ENCODE results near the gene LRRC23. TPM values are rescaled to one million over a fixed set of nuclear protein-coding genes. Genes with fewer than 3 reads are reported as not detected.

Gene LRRC23
- total RNA-seq, 2 experiments from 2014 or later = 4.6 to 5.3 TPM

GRCh38 chr12:6866163-6866919 is 38.3 kb upstream of the LRRC23 start:
- intact Hi-C loops (cut with micrococcal nuclease) = no loop called here

GRCh38 chr12:6866920-6867412 is 37.7 kb upstream of the LRRC23 start:
- H3K27ac Mint-ChIP-seq = peak overlapping the region; percentile 97
- ATAC-seq (peak; percentile 6), DNase-seq (no peak)
- intact Hi-C loops (cut with micrococcal nuclease) = no loop called here
- TF ChIP-seq CTCF (IDR thresholded peaks at IDR 0.05) = no peak
- H3K36me3 Mint-ChIP-seq (ENCODE audit: low read depth) = peaks cover 72% of the 10 kb centered on the region
- ChIA-PET CTCF (interaction anchor here (1.3 to 9.5 kb wide), 7 partner anchors 12 to 114 kb away, joined by 3 to 124 read pairs (median 6); partner anchors contain the start of genes CDCA3, MLF2, PTMS and USP5), POLR2A (interaction anchor here (0.6 to 13.0 kb wide), 28 partner anchors 8 to 333 kb away, joined by 3 to 218 read pairs (median 4); partner anchors contain the start of genes C12orf57, CDCA3, GAPDH and GNB3)
- no peaks in the 10 kb centered on the region for H3K9me3 Mint-ChIP-seq
- H3K4me3 Mint-ChIP-seq = peak overlapping the region; percentile 91
- H3K4me1 Mint-ChIP-seq (ENCODE audit: low read depth) = peaks cover 51% of the 10 kb centered on the region
- H3K27me3 Mint-ChIP-seq = no peaks in the 10 kb centered on the region

More at GRCh38 chr12:6866163-6866919, 38.3 kb upstream of the LRRC23 start:
- Mint-ChIP-seq H3K27me3 (no peaks in the 10 kb centered on the region), H3K9me3 (no peaks in the 10 kb centered on the region), H3K27ac (peak overlapping the region; percentile 97), H3K4me1 (ENCODE audit: low read depth) (peaks cover 45% of the 10 kb centered on the region), H3K36me3 (ENCODE audit: low read depth) (peaks cover 69% of the 10 kb centered on the region), H3K4me3 (peak overlapping the region; percentile 91)
- CTCF ChIA-PET = interaction anchor here (1.0 to 9.5 kb wide), 6 partner anchors 12 to 100 kb away, joined by 3 to 124 read pairs (median 6); partner anchors contain the start of genes CDCA3, PTMS and USP5
- TF ChIP-seq CTCF (IDR thresholded peaks at IDR 0.05) = no peak
- DNase-seq (peak; percentile 63), ATAC-seq (no peak)
- POLR2A ChIA-PET = interaction anchor here (0.6 to 13.0 kb wide), 22 partner anchors 8 to 261 kb away, joined by 3 to 218 read pairs (median 4); partner anchors contain the start of genes C12orf57, CDCA3, GNB3 and MLF2

DNA sequence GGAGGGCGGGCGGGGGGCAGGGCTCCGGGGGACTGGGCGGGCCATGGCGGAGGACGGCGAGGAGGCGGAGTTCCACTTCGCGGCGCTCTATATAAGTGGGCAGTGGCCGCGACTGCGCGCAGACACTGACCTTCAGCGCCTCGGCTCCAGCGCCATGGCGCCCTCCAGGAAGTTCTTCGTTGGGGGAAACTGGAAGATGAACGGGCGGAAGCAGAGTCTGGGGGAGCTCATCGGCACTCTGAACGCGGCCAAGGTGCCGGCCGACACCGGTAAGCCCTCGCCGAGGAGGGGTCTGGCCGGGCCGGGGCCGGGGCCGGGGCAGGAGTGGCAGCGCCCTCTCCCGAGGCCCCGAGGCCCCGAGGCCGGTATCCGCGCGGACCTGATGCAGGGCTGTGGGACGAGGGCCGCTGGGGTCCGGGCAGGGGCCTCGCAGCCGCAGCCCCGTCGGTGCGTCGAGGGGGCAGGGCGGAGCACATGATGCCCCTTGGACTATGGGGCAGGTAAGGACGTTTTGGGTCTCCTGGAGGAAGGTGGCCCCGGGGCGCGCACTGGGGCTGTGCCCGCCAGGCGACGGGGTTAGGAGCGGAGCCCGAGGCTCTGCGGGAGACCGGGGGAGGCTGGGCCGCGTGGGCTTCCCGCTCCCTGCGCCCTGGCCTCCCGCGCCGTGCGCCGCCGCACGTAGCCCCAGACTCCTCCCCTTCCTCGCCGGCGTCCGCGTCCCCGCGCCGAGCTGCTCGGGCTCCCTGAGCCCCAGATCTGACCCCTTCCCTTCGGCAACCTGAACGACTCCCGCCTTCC is 37.0 kb upstream of the LRRC23 start, which contains the start of gene TPI1:
Gene TPI1 (plus strand): TSS at position 119 of the 798 bp plus-strand sequence. CDS start 36 bp downstream, at position 155.
- ATAC-seq = peak; percentile 74
- ChIA-PET CTCF (interaction anchor here (1.3 to 9.5 kb wide), 8 partner anchors 11 to 115 kb away, joined by 3 to 124 read pairs (median 6); partner anchors contain the start of genes CDCA3, MLF2, PTMS and USP5), POLR2A (interaction anchor here (0.7 to 13.0 kb wide), 29 partner anchors 8 to 333 kb away, joined by 3 to 218 read pairs (median 4); partner anchors contain the start of genes C12orf57, CDCA3, GAPDH and GNB3)
- H3K27me3 Mint-ChIP-seq = no peaks in the 10 kb centered on the region
- H3K36me3 Mint-ChIP-seq (ENCODE audit: low read depth) = peaks cover 73% of the 10 kb centered on the region
- intact Hi-C loops (cut with micrococcal nuclease) = no loop called here
- TF ChIP-seq CTCF (IDR thresholded peaks at IDR 0.05) = no peak
- H3K9me3 Mint-ChIP-seq = no peaks in the 10 kb centered on the region
- peak; percentile 84 for DNase-seq
- H3K27ac Mint-ChIP-seq = peak within 1 kb of the TSS; percentile 97
- H3K4me1 Mint-ChIP-seq (ENCODE audit: low read depth) = peaks cover 55% of the 10 kb centered on the region
- H3K4me3 Mint-ChIP-seq = peak within 1 kb of the TSS; percentile 91

GRCh38 chr12:6868211-6869048 is 36.2 kb upstream of the LRRC23 start:
- ATAC-seq (no peak), DNase-seq (peak; percentile 23)
- peak overlapping the region; percentile 91 for H3K4me3 Mint-ChIP-seq
- H3K27ac Mint-ChIP-seq = peak overlapping the region; percentile 97
- H3K27me3 Mint-ChIP-seq = no peaks in the 10 kb centered on the region
- CTCF ChIA-PET = interaction anchor here (0.6 to 9.5 kb wide), 19 partner anchors 15 to 241 kb away, joined by 3 to 124 read pairs (median 5); partner anchors contain the start of genes C1RL, CDCA3, COPS7A and LRRC23
- POLR2A ChIA-PET = interaction anchor here (0.7 to 13.0 kb wide), 18 partner anchors 9 to 115 kb away, joined by 3 to 218 read pairs (median 6); partner anchors contain the start of genes C12orf57, CDCA3, MLF2 and P3H3
- H3K36me3 Mint-ChIP-seq (ENCODE audit: low read depth) = peaks cover 72% of the 10 kb centered on the region
- H3K9me3 Mint-ChIP-seq = no peaks in the 10 kb centered on the region
- H3K4me1 Mint-ChIP-seq (ENCODE audit: low read depth) = peaks cover 55% of the 10 kb centered on the region
- TF ChIP-seq CTCF (IDR thresholded peaks at IDR 0.05) = no peak
- intact Hi-C loops (cut with micrococcal nuclease) = no loop called here

Data from activated CD8-positive, alpha-beta T cell treated with anti-CD3 and anti-CD28 coated beads for 36 hours (primary cell).